GM21825 (cell line): ENCODE measurements around the gene ERICH3.

Experiments used
- ATAC-seq: cut with Tn5 transposase; IDR thresholded peaks from one replicate; pipeline ENCODE4 v1.9.1; 2021; ENCODE audit warnings: mild to moderate bottlenecking, moderate library complexity; ENCODE audit not compliant: unreplicated experiment

Gene ERICH3

GRCh38 chr1:74673351-74674111, at the start of gene ERICH3:
Gene ERICH3, minus strand, starts transcription at chr1:74673792. Its CDS starts 273 bp downstream, at chr1:74673519.
- peak; percentile 48 for ATAC-seq

- ATAC-seq = no peak
Measured at GRCh38 chr1:74717626-74718025, 44.0 kb upstream of the ERICH3 start.

- ATAC-seq = no peak
Measured at GRCh38 chr1:74716822-74717221, 43.2 kb upstream of the ERICH3 start.

- no peak for ATAC-seq
Measured at GRCh38 chr1:74715806-74716205, 42.2 kb upstream of the ERICH3 start.

GRCh38 chr1:74715236-74715502, 41.6 kb upstream of the ERICH3 start:
- ATAC-seq = no peak

GRCh38 chr1:74714429-74715235, 41.0 kb upstream of the ERICH3 start:
- ATAC-seq = peak; percentile 64

- ATAC-seq = no peak
Measured at GRCh38 chr1:74713849-74714248, 40.3 kb upstream of the ERICH3 start.

- ATAC-seq = no peak
Measured at GRCh38 chr1:74712881-74713280, 39.3 kb upstream of the ERICH3 start.

GRCh38 chr1:74703386-74704182, 30.0 kb upstream of the ERICH3 start:
- ATAC-seq = no peak

- no peak for ATAC-seq
Measured at GRCh38 chr1:74699331-74699730, 25.7 kb upstream of the ERICH3 start.

GRCh38 chr1:74697832-74698231, 24.2 kb upstream of the ERICH3 start:
- no peak for ATAC-seq

GRCh38 chr1:74693473-74693872, 19.9 kb upstream of the ERICH3 start:
- ATAC-seq = no peak

GRCh38 chr1:74690909-74691308, 17.3 kb upstream of the ERICH3 start:
- ATAC-seq = no peak

- ATAC-seq = no peak
Measured at GRCh38 chr1:74690364-74690696, 16.7 kb upstream of the ERICH3 start.

GRCh38 chr1:74689621-74690363, 16.2 kb upstream of the ERICH3 start:
- ATAC-seq = peak; percentile 67

- no peak for ATAC-seq
Measured at GRCh38 chr1:74686928-74687327, 13.3 kb upstream of the ERICH3 start.

- ATAC-seq = no peak
Measured at GRCh38 chr1:74684301-74684700, 10.7 kb upstream of the ERICH3 start.

- no peak for ATAC-seq
Measured at GRCh38 chr1:74683656-74684055, 10.1 kb upstream of the ERICH3 start.

GRCh38 chr1:74681851-74682250, 8.3 kb upstream of the ERICH3 start:
- ATAC-seq = peak; percentile 11

- ATAC-seq = peak; percentile 87
Measured at GRCh38 chr1:74681449-74681848, 7.9 kb upstream of the ERICH3 start.

- ATAC-seq = no peak
Measured at GRCh38 chr1:74681001-74681400, 7.4 kb upstream of the ERICH3 start.
